A673 (cell line): ENCODE measurements around the gene LAMTOR4.

Source experiments
- EZH2 ChIP-seq: fragments of 200-600 bp; sonication (generic); IDR thresholded peaks from 2 replicates; pipeline ENCODE4 v1.6.1; 2017; ENCODE audit warnings: borderline replicate concordance, low read depth, mild to moderate bottlenecking, mixed read lengths, antibody characterized with exemption, low read length; ENCODE audit not compliant: poor library complexity, severe bottlenecking
- TF ChIP-seq, protein P1 (sequence below): fragments of 300-800, 200-600 bp; sonication (generic); conservative IDR thresholded peaks from 2 replicates; pipeline ENCODE4 v1.5.1; 2017; ENCODE audit warnings: low read depth, mild to moderate bottlenecking, antibody characterized with exemption, low read length, moderate library complexity, mixed read lengths

GRCh38 chr7:100132697-100133151 is 16.0 kb upstream of the LAMTOR4 start:
- TF ChIP-seq, protein P1, sequence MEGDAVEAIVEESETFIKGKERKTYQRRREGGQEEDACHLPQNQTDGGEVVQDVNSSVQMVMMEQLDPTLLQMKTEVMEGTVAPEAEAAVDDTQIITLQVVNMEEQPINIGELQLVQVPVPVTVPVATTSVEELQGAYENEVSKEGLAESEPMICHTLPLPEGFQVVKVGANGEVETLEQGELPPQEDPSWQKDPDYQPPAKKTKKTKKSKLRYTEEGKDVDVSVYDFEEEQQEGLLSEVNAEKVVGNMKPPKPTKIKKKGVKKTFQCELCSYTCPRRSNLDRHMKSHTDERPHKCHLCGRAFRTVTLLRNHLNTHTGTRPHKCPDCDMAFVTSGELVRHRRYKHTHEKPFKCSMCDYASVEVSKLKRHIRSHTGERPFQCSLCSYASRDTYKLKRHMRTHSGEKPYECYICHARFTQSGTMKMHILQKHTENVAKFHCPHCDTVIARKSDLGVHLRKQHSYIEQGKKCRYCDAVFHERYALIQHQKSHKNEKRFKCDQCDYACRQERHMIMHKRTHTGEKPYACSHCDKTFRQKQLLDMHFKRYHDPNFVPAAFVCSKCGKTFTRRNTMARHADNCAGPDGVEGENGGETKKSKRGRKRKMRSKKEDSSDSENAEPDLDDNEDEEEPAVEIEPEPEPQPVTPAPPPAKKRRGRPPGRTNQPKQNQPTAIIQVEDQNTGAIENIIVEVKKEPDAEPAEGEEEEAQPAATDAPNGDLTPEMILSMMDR: peak; percentile 91
- no peak for TF ChIP-seq EZH2
